ENCODE results near the gene OR5M3.

DNA sequence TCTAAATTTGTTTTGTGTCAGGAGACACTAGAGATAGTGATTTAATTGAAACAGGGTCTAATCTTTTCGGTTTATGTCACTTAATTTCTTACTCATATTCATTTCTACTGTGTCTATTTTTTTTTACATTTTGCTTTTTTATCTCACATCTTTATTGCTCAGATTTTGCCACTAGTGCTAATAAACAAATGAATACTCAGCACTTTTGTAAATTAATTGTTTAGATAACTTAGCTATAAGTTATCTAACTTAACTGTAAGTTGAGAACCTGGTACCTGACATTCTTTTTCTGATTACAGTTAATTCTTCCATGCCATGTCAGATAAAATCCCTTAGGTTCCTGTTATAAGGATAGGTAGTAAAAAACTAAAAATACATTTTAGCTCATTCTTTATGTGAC, 40.1 kb upstream of the OR5M3 start:
- TF ChIP-seq, protein P1, sequence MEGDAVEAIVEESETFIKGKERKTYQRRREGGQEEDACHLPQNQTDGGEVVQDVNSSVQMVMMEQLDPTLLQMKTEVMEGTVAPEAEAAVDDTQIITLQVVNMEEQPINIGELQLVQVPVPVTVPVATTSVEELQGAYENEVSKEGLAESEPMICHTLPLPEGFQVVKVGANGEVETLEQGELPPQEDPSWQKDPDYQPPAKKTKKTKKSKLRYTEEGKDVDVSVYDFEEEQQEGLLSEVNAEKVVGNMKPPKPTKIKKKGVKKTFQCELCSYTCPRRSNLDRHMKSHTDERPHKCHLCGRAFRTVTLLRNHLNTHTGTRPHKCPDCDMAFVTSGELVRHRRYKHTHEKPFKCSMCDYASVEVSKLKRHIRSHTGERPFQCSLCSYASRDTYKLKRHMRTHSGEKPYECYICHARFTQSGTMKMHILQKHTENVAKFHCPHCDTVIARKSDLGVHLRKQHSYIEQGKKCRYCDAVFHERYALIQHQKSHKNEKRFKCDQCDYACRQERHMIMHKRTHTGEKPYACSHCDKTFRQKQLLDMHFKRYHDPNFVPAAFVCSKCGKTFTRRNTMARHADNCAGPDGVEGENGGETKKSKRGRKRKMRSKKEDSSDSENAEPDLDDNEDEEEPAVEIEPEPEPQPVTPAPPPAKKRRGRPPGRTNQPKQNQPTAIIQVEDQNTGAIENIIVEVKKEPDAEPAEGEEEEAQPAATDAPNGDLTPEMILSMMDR (IDR thresholded peaks at IDR 0.05) = no peak
- no peak for TF ChIP-seq POLR2A (IDR thresholded peaks at IDR 0.05)
